Tibial nerve (tissue), 3 donors: ENCODE measurements around the gene HINT2.

Experiments used
- CTCF ChIP-seq, 5 experiments: fragments of 200-600 bp in 3 of 5; fragments of 450-650 bp in 2 of 5; sonication (generic) in 3 of 5; IDR thresholded peaks; one replicate each; pipeline ENCODE4 v1.5.1; 2016 to 2019; ENCODE audit warnings: antibody characterized with exemption in 5 of 5, mild to moderate bottlenecking in 3 of 5, moderate library complexity in 2 of 5
- POLR2A ChIP-seq, 2 donors: fragments of 450-650 bp; IDR thresholded peaks; one replicate each; pipeline ENCODE4 v1.6.1; 2017; ENCODE audit warnings: antibody characterized with exemption in 2 of 2, mild to moderate bottlenecking in 2 of 2, moderate library complexity in 2 of 2

GRCh38 chr9:35766997-35767396 lies 47.8 kb downstream of the HINT2 start:
- no peak for TF ChIP-seq CTCF (IDR thresholded peaks at IDR 0.05)
- no peak for TF ChIP-seq POLR2A (IDR thresholded peaks at IDR 0.05)
